ENCODE measurements around the gene BRAT1.

DNA sequence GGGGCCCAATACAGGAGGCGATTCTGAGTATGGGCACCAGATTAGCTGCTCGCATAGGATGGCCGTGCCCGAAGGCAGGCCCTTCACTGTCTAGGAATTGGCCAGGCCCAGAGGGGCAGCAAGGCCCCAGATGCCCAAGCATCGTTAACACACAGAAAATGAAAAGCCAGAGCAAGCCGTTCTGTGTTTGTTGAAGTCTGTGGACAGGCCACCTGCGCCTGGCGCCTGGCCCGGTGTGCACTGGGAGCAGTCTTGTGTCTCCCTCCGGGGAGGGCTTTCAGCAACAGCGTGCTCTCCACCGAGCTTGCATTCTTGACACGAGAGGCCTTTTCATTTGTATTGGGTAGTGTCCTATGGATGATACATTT is 41.9 kb upstream of the BRAT1 start:
- TF ChIP-seq, protein P1, sequence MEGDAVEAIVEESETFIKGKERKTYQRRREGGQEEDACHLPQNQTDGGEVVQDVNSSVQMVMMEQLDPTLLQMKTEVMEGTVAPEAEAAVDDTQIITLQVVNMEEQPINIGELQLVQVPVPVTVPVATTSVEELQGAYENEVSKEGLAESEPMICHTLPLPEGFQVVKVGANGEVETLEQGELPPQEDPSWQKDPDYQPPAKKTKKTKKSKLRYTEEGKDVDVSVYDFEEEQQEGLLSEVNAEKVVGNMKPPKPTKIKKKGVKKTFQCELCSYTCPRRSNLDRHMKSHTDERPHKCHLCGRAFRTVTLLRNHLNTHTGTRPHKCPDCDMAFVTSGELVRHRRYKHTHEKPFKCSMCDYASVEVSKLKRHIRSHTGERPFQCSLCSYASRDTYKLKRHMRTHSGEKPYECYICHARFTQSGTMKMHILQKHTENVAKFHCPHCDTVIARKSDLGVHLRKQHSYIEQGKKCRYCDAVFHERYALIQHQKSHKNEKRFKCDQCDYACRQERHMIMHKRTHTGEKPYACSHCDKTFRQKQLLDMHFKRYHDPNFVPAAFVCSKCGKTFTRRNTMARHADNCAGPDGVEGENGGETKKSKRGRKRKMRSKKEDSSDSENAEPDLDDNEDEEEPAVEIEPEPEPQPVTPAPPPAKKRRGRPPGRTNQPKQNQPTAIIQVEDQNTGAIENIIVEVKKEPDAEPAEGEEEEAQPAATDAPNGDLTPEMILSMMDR (IDR thresholded peaks at IDR 0.05; ENCODE audit: insufficient read depth, low read depth, low read length): no peak
- no peak for TF ChIP-seq EZH2 (IDR thresholded peaks at IDR 0.05; ENCODE audit: insufficient read depth, low read length)

All from astrocyte (in vitro differentiated cells and primary cell).